ENCODE results near the gene TACC3.

TACC3 gene

DNA sequence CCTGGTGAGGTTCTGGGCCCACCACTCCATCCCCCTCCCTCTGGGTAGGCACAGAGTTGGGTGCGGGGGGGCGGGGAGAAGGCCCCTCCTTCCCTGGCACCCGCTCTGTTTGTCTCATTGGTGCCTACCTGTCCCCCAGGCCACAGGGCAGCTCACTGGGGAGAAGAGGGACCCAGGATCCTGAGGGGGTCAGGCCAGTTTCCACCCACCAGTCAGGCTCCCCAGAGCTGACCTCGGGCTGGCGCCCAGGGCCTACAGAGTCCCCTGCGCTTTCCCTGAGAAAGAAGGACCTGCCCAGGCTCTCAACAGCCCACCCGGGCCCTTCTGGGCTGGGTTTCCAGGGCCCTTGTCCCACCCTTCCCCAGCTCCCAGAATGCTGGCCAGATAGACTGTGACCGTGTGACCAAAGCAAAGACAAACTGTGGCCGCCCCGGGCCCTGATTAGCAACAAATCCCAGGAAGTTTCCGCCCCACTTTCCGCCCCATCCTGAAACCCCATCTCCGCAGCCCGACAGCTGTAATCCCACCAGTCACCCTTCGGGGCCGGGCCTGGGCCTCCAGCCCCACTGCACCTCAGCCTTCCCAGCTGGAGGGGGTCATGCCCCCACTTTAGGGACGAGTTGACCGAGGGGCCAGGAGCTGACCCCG, 38.0 kb downstream of the TACC3 start:
- no peak for DNase-seq (ENCODE audit: extremely low read depth, insufficient read length)
- Histone ChIP-seq H3K4me3 (replicated peaks; ENCODE audit: low read depth, low read length) (no peak overlapping the region), H3K27me3 (replicated peaks; ENCODE audit: control insufficient read depth, insufficient read depth, low read length) (no peaks in the 10 kb centered on the region; the same call in 1 of the 2 replicates), H3K36me3 (ENCODE audit: control insufficient read depth, insufficient read depth, low read length) (no peaks in the 10 kb centered on the region)
- TF ChIP-seq, protein P1, sequence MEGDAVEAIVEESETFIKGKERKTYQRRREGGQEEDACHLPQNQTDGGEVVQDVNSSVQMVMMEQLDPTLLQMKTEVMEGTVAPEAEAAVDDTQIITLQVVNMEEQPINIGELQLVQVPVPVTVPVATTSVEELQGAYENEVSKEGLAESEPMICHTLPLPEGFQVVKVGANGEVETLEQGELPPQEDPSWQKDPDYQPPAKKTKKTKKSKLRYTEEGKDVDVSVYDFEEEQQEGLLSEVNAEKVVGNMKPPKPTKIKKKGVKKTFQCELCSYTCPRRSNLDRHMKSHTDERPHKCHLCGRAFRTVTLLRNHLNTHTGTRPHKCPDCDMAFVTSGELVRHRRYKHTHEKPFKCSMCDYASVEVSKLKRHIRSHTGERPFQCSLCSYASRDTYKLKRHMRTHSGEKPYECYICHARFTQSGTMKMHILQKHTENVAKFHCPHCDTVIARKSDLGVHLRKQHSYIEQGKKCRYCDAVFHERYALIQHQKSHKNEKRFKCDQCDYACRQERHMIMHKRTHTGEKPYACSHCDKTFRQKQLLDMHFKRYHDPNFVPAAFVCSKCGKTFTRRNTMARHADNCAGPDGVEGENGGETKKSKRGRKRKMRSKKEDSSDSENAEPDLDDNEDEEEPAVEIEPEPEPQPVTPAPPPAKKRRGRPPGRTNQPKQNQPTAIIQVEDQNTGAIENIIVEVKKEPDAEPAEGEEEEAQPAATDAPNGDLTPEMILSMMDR (IDR thresholded peaks at IDR 0.05; ENCODE audit: insufficient read depth, low read length, poor library complexity, severe bottlenecking), result no peak

DNA sequence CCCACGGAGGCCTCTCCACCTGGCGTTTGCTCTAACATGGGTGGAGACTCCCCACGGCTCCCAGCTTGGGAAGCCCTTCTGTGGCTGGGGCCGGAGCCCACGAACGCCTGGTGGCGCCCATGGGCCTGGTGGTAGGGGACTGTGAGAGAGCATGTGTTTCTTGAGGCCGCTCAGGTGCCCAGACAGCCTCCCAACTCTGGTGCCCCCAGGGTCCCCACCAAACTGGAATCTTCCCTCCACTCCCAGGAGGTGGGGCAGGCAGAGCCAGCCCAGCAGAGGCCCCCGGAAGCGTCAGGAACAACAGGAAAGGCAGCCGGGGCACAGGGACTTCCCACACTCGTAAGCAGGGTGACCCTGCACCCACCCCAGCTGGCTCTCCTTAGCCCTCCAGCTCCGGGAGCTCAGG, 38.5 kb downstream of the TACC3 start:
- H3K36me3 ChIP-seq (ENCODE audit: control insufficient read depth, insufficient read depth, low read length), result no peaks in the 10 kb centered on the region
- TF ChIP-seq, protein P1 (IDR thresholded peaks at IDR 0.05; ENCODE audit: insufficient read depth, low read length, poor library complexity, severe bottlenecking), result peak; percentile 23
- DNase-seq (ENCODE audit: extremely low read depth, insufficient read length), result no peak
- H3K4me3 ChIP-seq (replicated peaks; ENCODE audit: low read depth, low read length), result no peak overlapping the region
- H3K27me3 ChIP-seq (replicated peaks; ENCODE audit: control insufficient read depth, insufficient read depth, low read length), result no peaks in the 10 kb centered on the region; the same call in 1 of the 2 replicates

DNA sequence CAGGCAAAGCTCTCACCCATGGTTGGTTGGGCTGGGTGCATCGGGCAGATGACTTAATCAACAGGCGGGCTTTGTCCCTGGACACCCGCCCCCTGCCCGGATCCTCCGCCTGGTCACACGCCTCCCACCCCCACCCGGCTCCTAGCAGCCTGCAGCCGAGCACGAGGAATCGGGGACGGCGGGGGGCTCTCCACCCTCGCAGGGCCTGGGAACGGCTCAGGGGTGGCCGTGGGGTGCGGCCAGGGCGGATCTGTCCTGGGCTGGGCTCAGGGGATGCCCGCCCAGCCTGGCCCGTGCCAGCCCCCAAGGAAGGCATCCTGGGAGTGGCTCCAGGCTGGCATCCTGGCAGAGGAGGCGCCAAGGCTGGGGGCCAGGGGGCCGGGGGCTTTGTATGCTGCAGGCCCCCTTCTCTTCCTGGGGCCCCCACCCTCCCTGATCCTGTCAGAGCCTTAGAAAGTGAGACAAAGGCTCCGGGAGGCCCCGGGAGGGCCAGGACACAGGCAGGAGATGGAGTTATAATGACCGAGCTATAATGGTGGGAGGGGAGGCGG, 39.3 kb downstream of the TACC3 start:
- Histone ChIP-seq H3K36me3 (ENCODE audit: control insufficient read depth, insufficient read depth, low read length) (no peaks in the 10 kb centered on the region), H3K4me3 (replicated peaks; ENCODE audit: low read depth, low read length) (no peak overlapping the region), H3K27me3 (replicated peaks; ENCODE audit: control insufficient read depth, insufficient read depth, low read length) (no peaks in the 10 kb centered on the region; the same call in 1 of the 2 replicates)
- DNase-seq (ENCODE audit: extremely low read depth, insufficient read length), result no peak
- TF ChIP-seq, protein P1 (IDR thresholded peaks at IDR 0.05; ENCODE audit: insufficient read depth, low read length, poor library complexity, severe bottlenecking), result no peak

DNA sequence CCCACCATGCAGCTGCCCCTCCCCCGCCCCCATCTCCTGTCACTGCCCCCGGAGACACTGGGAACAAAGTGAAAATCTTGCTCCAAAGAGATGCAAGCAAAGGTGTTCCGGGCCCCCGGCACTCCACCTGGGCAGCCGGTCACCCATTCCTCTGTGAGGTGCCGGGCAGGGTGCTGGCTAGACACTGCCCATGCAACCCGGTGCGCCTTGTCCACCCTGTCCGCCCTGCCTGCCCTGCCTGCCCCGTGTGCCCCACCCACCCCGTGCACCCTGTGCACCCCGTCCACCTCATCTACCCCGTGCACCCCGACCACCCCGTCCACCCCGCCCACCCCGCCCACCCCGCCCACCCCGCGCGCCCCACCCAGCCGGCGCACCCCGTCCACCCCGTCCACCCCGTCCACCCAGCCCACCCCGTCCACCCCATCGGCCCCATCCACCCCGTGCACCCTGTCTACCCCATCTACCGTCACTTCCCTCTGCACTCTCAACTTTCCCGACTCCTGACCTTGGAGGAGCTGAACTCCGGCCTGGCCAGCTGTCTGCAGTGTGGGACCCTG, 39.9 kb downstream of the TACC3 start:
- Histone ChIP-seq H3K36me3 (ENCODE audit: control insufficient read depth, insufficient read depth, low read length) (no peaks in the 10 kb centered on the region), H3K4me3 (replicated peaks; ENCODE audit: low read depth, low read length) (no peak overlapping the region), H3K27me3 (replicated peaks; ENCODE audit: control insufficient read depth, insufficient read depth, low read length) (no peaks in the 10 kb centered on the region; the same call in 1 of the 2 replicates)
- TF ChIP-seq, protein P1 (IDR thresholded peaks at IDR 0.05; ENCODE audit: insufficient read depth, low read length, poor library complexity, severe bottlenecking), result no peak
- DNase-seq (ENCODE audit: extremely low read depth, insufficient read length), result no peak

DNA sequence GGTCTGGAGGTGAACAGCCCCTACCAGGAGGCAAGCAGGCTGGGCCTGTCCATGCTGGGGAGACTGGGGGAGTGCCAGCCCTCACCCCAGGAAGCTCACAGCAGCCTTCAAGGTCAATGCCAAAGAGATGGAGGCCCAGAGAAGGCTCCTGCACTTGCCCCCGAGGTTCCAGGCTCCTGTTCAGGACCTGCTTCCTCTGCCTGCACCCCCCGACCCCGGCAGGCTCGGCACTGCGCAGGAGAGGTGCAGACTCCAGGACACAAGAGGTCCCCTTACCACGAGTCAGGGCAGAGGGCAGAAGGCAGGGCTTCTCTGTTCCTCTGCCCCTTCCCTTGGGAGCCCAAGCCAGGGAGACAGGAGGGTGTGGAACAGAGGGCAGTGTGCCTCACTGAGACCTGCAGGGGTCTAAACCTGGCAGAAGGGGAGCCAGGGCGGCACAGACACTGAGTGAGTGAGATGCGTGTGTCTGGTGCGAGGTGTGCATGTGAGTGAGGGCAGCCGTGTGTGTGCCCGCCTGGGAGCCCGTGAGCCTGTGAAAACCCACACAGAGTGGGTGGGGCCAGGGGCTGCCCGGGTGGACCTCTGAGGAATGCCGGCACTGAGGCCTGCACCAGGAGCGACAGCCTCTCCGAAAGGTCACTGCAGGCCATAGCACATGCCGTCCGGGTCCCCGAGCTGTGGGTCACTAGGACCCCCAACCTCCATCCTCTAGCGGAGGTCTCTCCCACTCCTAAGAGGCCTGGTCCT, 41.1 kb downstream of the TACC3 start:
- no peak for DNase-seq (ENCODE audit: extremely low read depth, insufficient read length)
- TF ChIP-seq, protein P1 (IDR thresholded peaks at IDR 0.05; ENCODE audit: insufficient read depth, low read length, poor library complexity, severe bottlenecking), result no peak
- Histone ChIP-seq H3K27me3 (replicated peaks; ENCODE audit: control insufficient read depth, insufficient read depth, low read length) (no peaks in the 10 kb centered on the region; the same call in 1 of the 2 replicates), H3K4me3 (replicated peaks; ENCODE audit: low read depth, low read length) (no peak overlapping the region), H3K36me3 (ENCODE audit: control insufficient read depth, insufficient read depth, low read length) (no peaks in the 10 kb centered on the region)

Measured in GM06990 (cell line).